Vagina (tissue), 2 donors: ENCODE results near the gene HAGHL. TPM values are rescaled to one million over a fixed set of nuclear protein-coding genes. Genes with fewer than 3 reads are reported as not detected.

Experiments
- DNase-seq, 2 donors: peaks; one replicate each; pipeline ENCODE4 v3.0.0-alpha.2; 2017; ENCODE audit errors: extremely low spot score in 2 of 2
- H3K27ac ChIP-seq: fragments of 200-600 bp; sonication (generic); one replicate; pipeline ENCODE4 v1.5.1; 2019
- H3K27me3 ChIP-seq: fragments of 200-600 bp; sonication (generic); one replicate; pipeline ENCODE4 v1.5.1; 2019
- H3K36me3 ChIP-seq, 2 donors: fragments of 200-600 bp; sonication (generic); one replicate each; pipeline ENCODE4 v1.5.1; 2017 to 2019
- H3K4me1 ChIP-seq: fragments of 200-600 bp; sonication (generic); one replicate; pipeline ENCODE4 v1.5.1; 2019
- H3K4me3 ChIP-seq, 2 donors: fragments of 200-600 bp; sonication (generic); 1 replicate in 1 of 2; 2 replicates in 1 of 2; pipeline ENCODE4 v1.5.1; 2016 to 2019
- H3K9me3 ChIP-seq: fragments of 200-600 bp; sonication (generic); one replicate; pipeline ENCODE4 v1.5.1; 2019
- CTCF ChIP-seq, 3 experiments: fragments of 450-650 bp in 2 of 3; fragments of 200-600 bp in 1 of 3; sonication (generic) in 1 of 3; IDR thresholded peaks; one replicate each; pipeline ENCODE4 v1.5.1; 2017 to 2019; ENCODE audit warnings: antibody characterized with exemption in 3 of 3, mild to moderate bottlenecking in 2 of 3, moderate library complexity in 2 of 3
- POLR2A ChIP-seq, 2 donors: fragments of 450-650 bp; IDR thresholded peaks; one replicate each; pipeline ENCODE4 v1.6.1; 2017; ENCODE audit warnings: antibody characterized with exemption in 2 of 2, mild to moderate bottlenecking in 2 of 2, moderate library complexity in 2 of 2
- POLR2AphosphoS5 ChIP-seq, 2 donors: sonication (generic); formaldehyde crosslinking; IDR thresholded peaks; one replicate each; pipeline ENCODE4 v1.9.0; 2017; ENCODE audit warnings: antibody characterized with exemption in 2 of 2, mild to moderate bottlenecking in 2 of 2, low read depth in 1 of 2; ENCODE audit not compliant: insufficient read depth in 1 of 2
- intact Hi-C: fragments of 100-400 bp; cut with DNase I; formaldehyde crosslinking; loops from one replicate; pipeline ENCODE4 v1.15.1; 2023
- total RNA-seq: library from RNA; depleted of rRNA; stranded (reverse); fragments of >200 nt; gene quantifications from one replicate; pipeline ENCODE4 v1.2.3, GENCODE V29; 2016

Gene HAGHL
- total RNA-seq, 1 donor from 2014 or later: 5.2 TPM

GRCh38 chr16:682493-683395, 44.2 kb upstream of the HAGHL start:
- Histone ChIP-seq H3K4me1 (peaks cover 58% of the 10 kb centered on the region), H3K27me3 (no peaks in the 10 kb centered on the region), H3K27ac (no peak overlapping the region), H3K9me3 (no peaks in the 10 kb centered on the region), H3K4me3 (peak overlapping the region in 1 of 2 donors; percentile 60), H3K36me3 (peaks cover 0 to 29% of the 10 kb centered on the region in 2 donors)
- TF ChIP-seq CTCF (IDR thresholded peaks at IDR 0.05) (no peak), POLR2AphosphoS5 (IDR thresholded peaks at IDR 0.05; ENCODE audit: insufficient read depth in 1 of 2, low read depth in 1 of 2) (no peak), POLR2A (IDR thresholded peaks at IDR 0.05) (no peak)
- intact Hi-C loops: no loop called here
- no peak for DNase-seq

GRCh38 chr16:683396-684070, 43.4 kb upstream of the HAGHL start:
- H3K4me1 ChIP-seq: peaks cover 59% of the 10 kb centered on the region
- H3K4me3 ChIP-seq: peak overlapping the region; percentile 60 to 92
- TF ChIP-seq POLR2AphosphoS5 (IDR thresholded peaks at IDR 0.05; ENCODE audit: insufficient read depth in 1 of 2, low read depth in 1 of 2) (no peak), POLR2A (IDR thresholded peaks at IDR 0.05) (no peak), CTCF (IDR thresholded peaks at IDR 0.05) (no peak)
- intact Hi-C loops: no loop called here
- H3K9me3 ChIP-seq: no peaks in the 10 kb centered on the region
- H3K27me3 ChIP-seq: no peaks in the 10 kb centered on the region
- no peak for DNase-seq
- H3K27ac ChIP-seq: peak overlapping the region; percentile 40
- peaks cover 0 to 29% of the 10 kb centered on the region in 2 donors for H3K36me3 ChIP-seq

- no peak for TF ChIP-seq CTCF (IDR thresholded peaks at IDR 0.05)
- TF ChIP-seq POLR2AphosphoS5 (IDR thresholded peaks at IDR 0.05; ENCODE audit: insufficient read depth in 1 of 2, low read depth in 1 of 2): peak; percentile 76 to 89
- TF ChIP-seq POLR2A (IDR thresholded peaks at IDR 0.05): peak in 1 of 2 donors; percentile 15
- Histone ChIP-seq H3K27me3 (no peaks in the 10 kb centered on the region), H3K4me3 (peak within 1 kb of the TSS; percentile 60 to 92), H3K36me3 (peaks cover 0 to 29% of the 10 kb centered on the region in 2 donors), H3K27ac (peak within 1 kb of the TSS; percentile 67), H3K4me1 (peaks cover 60% of the 10 kb centered on the region), H3K9me3 (no peaks in the 10 kb centered on the region)
- intact Hi-C loops: no loop called here
- no peak for DNase-seq
These were observed 42.7 kb upstream of the HAGHL start, which contains the start of gene JMJD8 for GRCh38 chr16:684071-684794. JMJD8 (minus strand) TSS chr16:684334; CDS start chr16:684319, 15 bp downstream.

GRCh38 chr16:684961-685696, 41.8 kb upstream of the HAGHL start:
- intact Hi-C loops: no loop called here

More at GRCh38 chr16:684961-685696, 41.8 kb upstream of the HAGHL start:
- H3K4me3 ChIP-seq: peak overlapping the region; percentile 60 to 92
- H3K27me3 ChIP-seq: no peaks in the 10 kb centered on the region
- H3K9me3 ChIP-seq: no peaks in the 10 kb centered on the region
- H3K4me1 ChIP-seq: peaks cover 64% of the 10 kb centered on the region
- TF ChIP-seq CTCF (IDR thresholded peaks at IDR 0.05) (no peak), POLR2A (IDR thresholded peaks at IDR 0.05) (no peak), POLR2AphosphoS5 (IDR thresholded peaks at IDR 0.05; ENCODE audit: insufficient read depth in 1 of 2, low read depth in 1 of 2) (no peak)
- DNase-seq: no peak
- H3K27ac ChIP-seq: peak overlapping the region; percentile 67
- peaks cover 0 to 29% of the 10 kb centered on the region in 2 donors for H3K36me3 ChIP-seq
